D721Med (cell line): ENCODE results near the gene DNAJB12.
"Not testable (repeated sequence)": the region's sequence is repeated elsewhere in the genome, so short reads cannot be mapped to it uniquely, and the experiment has no call there.

ENCODE experiments used
- DNase-seq: peaks from one replicate; pipeline ENCODE4 v3.0.0; 2011; ENCODE audit warnings: low spot score; ENCODE audit not compliant: insufficient read length
- FAIRE-seq: peaks from 2 replicates; lab custom pipeline; 2011; peaks lifted over from hg19 to GRCh38; lab: Jason Lieb, UNC
- CTCF ChIP-seq: IDR thresholded peaks from 2 replicates; pipeline ENCODE4 v1.5.1; 2012; ENCODE audit warnings: mild to moderate bottlenecking, control low read depth; ENCODE audit not compliant: insufficient read depth; ENCODE audit errors: missing control alignments

DNAJB12 gene

GRCh38 chr10:72355214-72355555 lies 466 bp upstream of the DNAJB12 start:
- no peak for TF ChIP-seq CTCF
- no peak for FAIRE-seq
- no peak for DNase-seq

GRCh38 chr10:72353965-72354355 lies 759 bp downstream of the DNAJB12 start:
- no peak for TF ChIP-seq CTCF
- FAIRE-seq (no peak), DNase-seq (no peak)

- DNase-seq (peak; percentile 50), FAIRE-seq (no peak)
- TF ChIP-seq CTCF = no peak
Measured at GRCh38 chr10:72353028-72353964, 1.4 kb downstream of the DNAJB12 start.

- DNase-seq (no peak), FAIRE-seq (no peak)
- no peak for TF ChIP-seq CTCF
Measured at GRCh38 chr10:72351479-72351878, 3.2 kb downstream of the DNAJB12 start.

GRCh38 chr10:72349438-72349837 lies 5.3 kb downstream of the DNAJB12 start:
- no peak for DNase-seq
- TF ChIP-seq CTCF = no peak
- FAIRE-seq = no peak

GRCh38 chr10:72348282-72348681 lies 6.4 kb downstream of the DNAJB12 start:
- TF ChIP-seq CTCF = no peak
- FAIRE-seq (no peak), DNase-seq (no peak)

- not testable (repeated sequence) for FAIRE-seq, DNase-seq
Measured at GRCh38 chr10:72346117-72346516, 8.6 kb downstream of the DNAJB12 start.
